NCI-H2227 treated with DMSO at 0.1 percent for 48 hours (cell line): ENCODE measurements around the gene SEMA4B.
A peak's percentile ranks its signal among the peaks of the same experiment; 100 is the strongest.
"Not testable (repeated sequence)": the region's sequence is repeated elsewhere in the genome, so short reads cannot be mapped to it uniquely, and the experiment has no call there.

Experiments
- DNase-seq: peaks from one replicate; lab custom pipeline; 2025; lab: John Stamatoyannopoulos, UW

The SEMA4B gene

DNA sequence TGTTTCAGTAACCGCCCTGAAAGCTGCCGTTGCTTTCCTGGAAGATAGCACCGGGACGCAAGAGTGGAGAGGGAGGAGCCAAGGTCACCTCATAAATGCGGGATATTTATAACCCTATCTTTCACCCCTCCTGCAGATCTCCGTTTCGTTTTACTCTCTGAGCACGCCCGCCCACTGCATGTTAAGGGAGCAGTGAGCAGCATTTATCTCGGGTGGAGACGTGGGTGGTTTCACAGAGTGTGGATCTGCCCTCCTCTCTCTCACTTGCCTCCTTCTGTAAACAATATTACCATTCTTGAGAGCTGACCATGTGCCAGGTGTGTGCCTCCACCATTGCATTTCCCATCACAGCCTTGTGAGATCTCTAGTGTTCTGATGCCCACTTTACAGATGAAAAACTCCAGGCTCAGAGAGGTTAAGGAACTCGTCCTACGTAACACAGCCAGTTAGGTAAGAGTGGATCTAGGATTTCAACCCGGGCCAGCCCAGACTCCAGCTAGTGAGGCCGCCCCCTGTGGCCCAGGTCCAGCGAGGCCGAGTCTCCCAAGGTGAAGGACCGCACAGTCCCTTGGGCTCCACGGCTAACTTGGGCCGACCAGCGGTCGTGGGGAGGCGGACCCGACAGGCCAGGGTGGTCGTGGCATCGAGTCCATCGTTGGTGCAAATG lies 16.9 kb upstream of the SEMA4B start:
- peak; percentile 49 for DNase-seq

DNA sequence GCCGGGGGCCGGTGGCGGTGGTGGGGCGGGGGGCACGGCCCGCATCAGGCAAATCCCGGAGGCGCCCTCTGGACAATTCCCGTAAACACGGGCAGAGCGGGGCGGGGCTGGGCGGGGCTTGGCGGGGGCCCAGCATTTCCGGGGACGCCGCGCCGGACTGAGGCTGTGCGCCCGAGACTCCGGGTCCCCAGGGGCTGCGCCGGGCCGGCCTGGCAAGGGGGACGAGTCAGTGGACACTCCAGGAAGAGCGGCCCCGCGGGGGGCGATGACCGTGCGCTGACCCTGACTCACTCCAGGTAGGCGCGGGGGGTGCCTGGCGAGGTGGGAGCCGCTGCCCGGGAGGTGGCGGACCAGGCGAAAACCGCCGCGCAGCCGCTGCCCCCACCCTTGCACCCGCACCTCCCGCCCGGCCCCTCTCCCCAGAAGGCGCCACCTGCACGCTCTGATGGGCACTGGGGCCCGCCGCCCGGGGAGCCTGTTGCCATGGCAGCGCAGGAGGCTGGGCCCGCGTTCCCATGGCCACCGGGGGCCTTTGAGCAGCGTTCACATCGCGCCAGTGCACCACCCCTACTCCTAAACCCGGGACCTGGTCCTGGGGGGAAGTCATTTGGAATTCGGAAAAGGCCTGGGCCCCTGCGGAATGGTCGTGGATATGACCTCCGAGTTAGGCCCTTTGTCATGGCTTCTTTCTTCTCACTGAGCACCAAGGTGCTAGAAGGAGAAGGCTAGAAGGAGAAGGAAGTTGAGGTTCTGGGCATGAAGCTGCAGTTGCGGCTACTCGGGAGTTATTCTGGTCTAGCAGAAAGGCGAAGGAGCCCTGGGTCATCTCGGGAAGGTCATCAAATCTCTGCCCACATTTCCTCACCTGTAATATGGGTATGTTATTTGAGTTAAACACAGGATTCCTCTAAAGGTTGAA lies 16.1 kb upstream of the SEMA4B start:
- peak; percentile 44 for DNase-seq

GRCh38 chr15:90187257-90187868 lies 13.8 kb upstream of the SEMA4B start:
- DNase-seq: no peak

DNA sequence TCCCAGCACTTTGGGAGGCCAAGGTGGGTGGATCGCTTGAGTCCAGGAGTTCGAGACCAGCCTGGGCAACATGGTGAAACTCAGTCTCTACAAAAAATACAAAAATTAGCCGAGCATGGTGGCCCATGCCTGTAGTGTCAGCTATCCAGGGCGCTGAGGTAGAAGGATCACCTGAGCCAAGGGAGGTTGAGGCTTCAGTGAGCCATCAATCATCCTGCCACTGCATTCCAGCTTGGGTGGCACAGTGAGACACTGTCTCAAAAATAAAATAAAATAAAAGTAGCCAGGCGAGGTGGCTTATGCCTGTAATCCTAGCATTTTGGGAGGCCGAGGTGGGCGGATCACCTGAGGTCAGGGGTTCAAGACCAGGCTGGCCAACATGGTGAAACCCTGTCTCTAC lies 13.1 kb upstream of the SEMA4B start:
- DNase-seq: not testable (repeated sequence)

DNA sequence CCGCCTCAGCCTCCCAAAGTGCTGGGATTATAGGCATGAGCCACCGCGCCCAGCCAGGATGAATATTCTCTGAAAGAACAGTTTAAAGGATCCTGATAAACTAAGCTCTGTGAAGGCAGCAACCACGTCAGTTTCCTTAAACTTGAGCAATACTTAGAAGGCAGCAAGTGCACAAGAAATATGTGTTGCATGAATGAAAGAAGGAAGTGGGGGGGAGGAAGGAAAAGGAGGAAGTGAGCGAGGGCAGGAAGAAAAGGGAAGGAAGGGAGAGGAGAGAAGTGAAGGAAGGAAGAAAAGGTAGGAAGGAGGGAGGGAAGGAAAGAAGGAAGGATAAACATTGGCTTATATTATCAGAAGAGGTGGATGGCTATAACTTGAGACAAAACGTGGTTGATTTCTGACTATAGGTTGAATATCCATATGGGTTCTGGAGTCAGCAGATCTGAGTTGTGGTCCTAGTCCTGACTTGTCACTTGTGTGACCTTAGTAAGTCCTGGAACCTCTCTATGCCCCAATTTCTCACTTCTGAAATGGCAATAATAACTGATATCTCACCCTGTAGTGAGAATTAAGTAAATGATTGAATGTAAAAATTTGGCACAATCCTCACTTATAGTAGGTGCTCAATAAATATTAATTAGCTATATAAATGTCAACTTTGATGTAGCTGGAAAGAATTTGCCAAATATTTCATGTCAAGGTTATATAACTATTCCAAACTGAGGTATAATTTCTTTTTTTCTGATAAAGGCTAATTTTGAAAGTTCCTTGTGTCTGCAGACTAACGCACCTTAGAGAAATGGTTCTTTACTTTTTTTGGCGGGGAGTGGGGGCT lies 12.0 kb upstream of the SEMA4B start:
- DNase-seq: no peak

- DNase-seq: no peak
Measured at GRCh38 chr15:90189781-90190467, 11.2 kb upstream of the SEMA4B start.

- DNase-seq: no peak
Measured at GRCh38 chr15:90190606-90191343, 10.4 kb upstream of the SEMA4B start.

DNA sequence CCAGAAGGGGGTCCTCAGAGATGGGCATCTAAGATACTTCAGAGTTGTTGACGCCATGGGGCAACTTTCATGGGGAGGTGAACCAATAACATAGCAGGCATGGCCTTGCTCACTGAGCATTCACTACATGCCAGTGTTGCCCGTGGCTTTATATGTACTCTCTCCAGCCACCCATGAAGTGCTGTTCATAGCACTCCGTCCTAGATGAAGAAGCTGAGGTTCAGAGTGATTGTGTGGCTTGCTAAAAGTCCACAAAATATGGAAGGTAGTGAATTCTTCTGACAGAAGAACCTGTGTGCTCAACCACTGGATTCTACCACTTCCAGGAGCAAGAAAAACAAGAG lies 9.8 kb upstream of the SEMA4B start:
- DNase-seq: no peak

DNA sequence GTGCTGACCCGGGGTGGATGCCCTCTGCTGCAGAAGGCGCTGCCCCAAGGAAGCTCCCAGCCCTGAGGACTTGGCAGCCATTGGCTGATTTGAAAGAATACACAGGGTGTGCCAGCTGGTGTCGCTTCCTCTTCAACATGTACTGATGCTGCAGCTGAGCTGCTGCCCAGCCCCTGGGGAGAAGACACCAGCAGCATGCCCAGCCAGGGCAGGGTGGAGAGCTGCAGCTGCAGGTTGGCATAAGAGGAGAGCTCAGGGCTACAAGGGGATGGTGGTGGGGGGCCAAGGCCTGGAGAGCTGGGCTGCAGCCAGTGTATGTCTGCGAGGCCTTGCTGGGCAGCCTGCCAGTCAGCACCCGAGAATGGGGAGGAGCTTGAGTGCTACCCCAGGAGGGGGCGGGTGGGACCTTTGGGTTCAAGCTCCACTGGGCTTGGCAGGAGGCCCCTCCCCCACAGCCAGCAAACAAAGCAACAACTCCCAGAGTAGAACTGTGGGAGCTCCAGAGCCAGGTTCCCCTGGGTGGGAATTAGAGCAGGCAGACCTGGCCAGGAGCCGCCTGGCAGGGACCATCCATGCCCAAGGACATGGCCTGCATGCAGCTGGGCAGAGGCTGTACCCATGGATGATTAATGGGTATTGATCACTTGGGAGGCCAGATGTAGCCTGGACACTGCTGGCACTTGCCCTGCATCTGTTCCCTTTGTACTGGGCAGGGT lies 9.2 kb upstream of the SEMA4B start:
- peak; percentile 36 for DNase-seq

DNA sequence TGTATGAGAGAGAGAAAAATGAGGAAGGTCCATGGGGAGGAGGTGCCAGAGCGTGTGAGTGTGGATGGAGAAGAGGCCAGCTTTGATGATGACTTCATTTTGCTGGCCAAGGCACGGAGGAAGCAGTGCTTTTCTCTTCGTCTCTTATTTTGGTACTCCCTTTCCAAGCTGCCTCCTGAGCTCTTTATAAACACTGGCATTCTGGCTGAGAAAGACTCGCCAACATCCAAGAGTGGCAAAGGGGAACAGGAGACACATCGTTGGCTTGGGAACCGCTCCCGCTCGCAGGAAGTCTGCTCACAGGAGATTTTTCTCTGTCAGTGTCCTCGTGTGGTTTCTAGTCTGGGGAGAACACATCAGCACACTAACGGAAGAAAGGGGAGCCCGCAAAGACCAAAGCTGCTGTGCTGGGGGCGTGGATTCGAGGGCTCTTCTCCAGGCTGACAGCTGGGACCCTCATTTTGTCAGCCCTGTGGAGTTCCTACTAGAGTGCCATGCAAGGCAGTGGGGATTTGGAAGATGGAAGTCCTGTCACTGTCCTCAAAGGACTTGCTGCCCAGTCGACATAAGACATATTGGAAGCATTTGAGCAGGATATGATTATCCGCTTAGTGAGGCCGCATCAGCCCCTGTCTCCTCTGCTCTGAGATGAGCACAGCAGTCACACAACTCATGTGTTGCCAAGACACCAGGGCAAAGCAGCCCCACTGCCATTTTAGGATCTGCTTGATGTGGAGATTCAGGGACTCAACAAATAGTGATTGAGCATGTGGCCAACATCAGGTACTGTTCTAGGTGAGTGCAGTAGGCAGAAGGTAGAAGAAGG lies 8.0 kb upstream of the SEMA4B start:
- no peak for DNase-seq

GRCh38 chr15:90194655-90195054 lies 6.5 kb upstream of the SEMA4B start:
- no peak for DNase-seq

DNA sequence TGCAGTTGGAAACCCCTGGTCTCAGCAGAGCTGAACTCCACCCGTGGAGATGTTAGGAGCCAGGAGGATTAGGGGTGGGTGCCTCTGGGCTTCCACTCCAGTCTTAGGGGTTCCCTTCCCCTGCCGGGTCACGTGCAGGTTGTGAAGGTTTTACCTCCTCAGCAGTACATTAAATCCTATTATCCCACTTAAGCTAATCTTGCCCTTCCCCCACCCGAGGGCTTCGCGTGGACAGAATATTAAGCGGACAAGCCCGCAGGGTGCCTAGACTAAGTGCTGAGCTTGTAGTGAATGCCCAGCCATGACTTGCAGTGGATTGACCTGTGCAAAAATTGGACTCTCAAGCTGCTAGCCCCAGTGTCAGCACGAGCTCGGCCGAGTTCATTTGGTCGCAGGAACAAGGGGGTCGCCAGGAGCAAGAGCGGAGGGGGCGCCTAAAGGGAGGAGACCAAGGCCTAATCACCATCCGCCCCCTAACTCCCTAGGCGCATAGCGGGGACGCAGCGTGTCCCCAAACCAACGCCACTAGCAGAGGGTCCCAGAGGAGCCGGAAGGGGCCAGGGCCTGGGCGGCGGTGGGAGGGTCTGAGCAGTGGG lies 498 bp upstream of the SEMA4B start:
- no peak for DNase-seq

GRCh38 chr15:90201944-90202375 lies 830 bp downstream of the SEMA4B start:
- no peak for DNase-seq

GRCh38 chr15:90202929-90203328 lies 1.8 kb downstream of the SEMA4B start:
- DNase-seq: no peak

- no peak for DNase-seq
Measured at GRCh38 chr15:90203473-90203872, 2.3 kb downstream of the SEMA4B start.

DNA sequence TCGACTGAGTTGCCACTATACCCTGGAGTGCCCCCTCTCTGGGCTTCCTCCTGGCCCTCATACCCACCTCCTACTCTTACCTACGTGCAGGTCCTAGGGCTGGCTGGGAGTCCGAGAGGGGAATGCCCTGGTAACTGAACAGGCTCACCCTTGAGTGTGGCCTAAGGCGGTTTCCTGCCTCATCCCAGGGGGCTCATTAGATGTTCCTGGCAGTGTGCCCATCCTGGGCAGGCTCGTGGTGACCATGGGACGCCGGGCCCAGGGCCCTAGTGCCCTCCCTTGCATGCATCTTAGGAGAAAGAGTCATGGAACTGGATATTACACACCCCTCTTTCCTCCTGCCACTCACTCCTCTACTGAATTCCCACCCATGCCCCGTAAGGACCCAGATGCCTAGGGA lies 2.8 kb downstream of the SEMA4B start:
- no peak for DNase-seq

GRCh38 chr15:90205050-90205848 lies 4.1 kb downstream of the SEMA4B start:
- DNase-seq: no peak

- no peak for DNase-seq
Measured at GRCh38 chr15:90205886-90206285, 4.8 kb downstream of the SEMA4B start.
